ENCODE results near the gene MED25. TPM values are rescaled to one million over a fixed set of nuclear protein-coding genes. Genes with fewer than 3 reads are reported as not detected.

Gene MED25
- total and polyA plus RNA-seq, 2 donors (not counting 1 experiment from before 2014, with no cell fraction given) = 11.2 to 20.2 TPM

DNA sequence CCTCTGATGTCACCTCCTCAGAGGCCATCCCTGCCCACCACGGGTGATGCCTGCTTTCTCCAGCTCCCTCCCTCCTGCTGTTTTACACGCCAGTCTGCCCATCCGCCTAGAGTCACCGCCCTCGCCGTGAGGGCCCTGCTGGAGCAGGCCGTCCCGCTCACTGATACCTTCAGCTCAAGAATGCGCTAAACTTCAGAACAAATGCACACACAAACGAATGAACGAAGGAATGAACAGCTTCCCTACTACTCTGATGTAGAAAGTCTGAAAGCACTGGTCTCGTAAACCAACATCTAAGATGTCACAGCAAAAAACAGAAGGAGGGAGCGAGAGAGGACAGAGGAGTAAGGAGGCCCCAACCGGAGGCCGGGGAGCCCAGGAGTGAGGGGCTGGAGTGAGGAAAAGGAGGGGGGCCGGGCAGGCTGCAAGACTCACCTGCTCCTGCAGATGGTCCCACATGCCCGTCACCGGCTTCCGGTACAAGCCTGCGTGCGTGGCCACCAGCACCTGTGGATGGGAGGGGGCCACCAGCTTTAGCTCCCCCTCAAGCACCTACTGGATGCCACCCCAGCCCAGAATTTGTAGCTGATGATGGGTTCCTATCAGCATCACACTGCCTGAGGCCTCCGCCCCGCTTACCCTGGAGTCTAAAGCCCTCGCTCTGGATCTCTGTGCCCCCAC lies 45.3 kb downstream of the MED25 start:
- no peak overlapping the region for H3K27ac ChIP-seq (ENCODE audit: insufficient read depth, low read length)
- peaks cover 16% of the 10 kb centered on the region for H3K4me1 ChIP-seq (ENCODE audit: control insufficient read depth, extremely low read depth, insufficient read depth, low read length)
- DNase-seq (ENCODE audit: low read depth in 2 of 2) = no peak
- no peak for TF ChIP-seq EZH2 (IDR thresholded peaks at IDR 0.05; ENCODE audit: low read length, missing control alignments)
- TF ChIP-seq, protein P1, sequence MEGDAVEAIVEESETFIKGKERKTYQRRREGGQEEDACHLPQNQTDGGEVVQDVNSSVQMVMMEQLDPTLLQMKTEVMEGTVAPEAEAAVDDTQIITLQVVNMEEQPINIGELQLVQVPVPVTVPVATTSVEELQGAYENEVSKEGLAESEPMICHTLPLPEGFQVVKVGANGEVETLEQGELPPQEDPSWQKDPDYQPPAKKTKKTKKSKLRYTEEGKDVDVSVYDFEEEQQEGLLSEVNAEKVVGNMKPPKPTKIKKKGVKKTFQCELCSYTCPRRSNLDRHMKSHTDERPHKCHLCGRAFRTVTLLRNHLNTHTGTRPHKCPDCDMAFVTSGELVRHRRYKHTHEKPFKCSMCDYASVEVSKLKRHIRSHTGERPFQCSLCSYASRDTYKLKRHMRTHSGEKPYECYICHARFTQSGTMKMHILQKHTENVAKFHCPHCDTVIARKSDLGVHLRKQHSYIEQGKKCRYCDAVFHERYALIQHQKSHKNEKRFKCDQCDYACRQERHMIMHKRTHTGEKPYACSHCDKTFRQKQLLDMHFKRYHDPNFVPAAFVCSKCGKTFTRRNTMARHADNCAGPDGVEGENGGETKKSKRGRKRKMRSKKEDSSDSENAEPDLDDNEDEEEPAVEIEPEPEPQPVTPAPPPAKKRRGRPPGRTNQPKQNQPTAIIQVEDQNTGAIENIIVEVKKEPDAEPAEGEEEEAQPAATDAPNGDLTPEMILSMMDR (conservative IDR thresholded peaks at IDR 0.05 in 1 of 2, IDR thresholded peaks at IDR 0.05 in 1 of 2; ENCODE audit: low read depth in 1 of 2, low read length in 2 of 2) = no peak
- H3K79me2 ChIP-seq (ENCODE audit: control insufficient read depth, insufficient read depth, low read length) = peaks cover 24% of the 10 kb centered on the region
- H2AFZ ChIP-seq (ENCODE audit: low read length) = no peak overlapping the region
- H3K4me3 ChIP-seq (replicated peaks in 1 of 4; ENCODE audit: control extremely low read depth in 1 of 4, insufficient read depth in 1 of 4, low read depth in 3 of 4, low read length in 4 of 4) = no peak overlapping the region
- no peaks in the 10 kb centered on the region for H3K27me3 ChIP-seq (ENCODE audit: control insufficient read depth, insufficient read depth, low read length)
- no peaks in the 10 kb centered on the region for H4K20me1 ChIP-seq (ENCODE audit: control insufficient read depth, extremely low read depth, insufficient read depth, low read length)
- peaks cover 40% of the 10 kb centered on the region for H3K36me3 ChIP-seq (ENCODE audit: control insufficient read depth, insufficient read depth, low read length)
- H3K9me3 ChIP-seq (ENCODE audit: control insufficient read depth, insufficient read depth, low read depth, low read length) = no peaks in the 10 kb centered on the region
- H3K4me2 ChIP-seq (ENCODE audit: extremely low read depth, insufficient read depth, low read length) = no peak overlapping the region
- no peak overlapping the region for H3K9ac ChIP-seq (ENCODE audit: insufficient read depth, low read length)

DNA sequence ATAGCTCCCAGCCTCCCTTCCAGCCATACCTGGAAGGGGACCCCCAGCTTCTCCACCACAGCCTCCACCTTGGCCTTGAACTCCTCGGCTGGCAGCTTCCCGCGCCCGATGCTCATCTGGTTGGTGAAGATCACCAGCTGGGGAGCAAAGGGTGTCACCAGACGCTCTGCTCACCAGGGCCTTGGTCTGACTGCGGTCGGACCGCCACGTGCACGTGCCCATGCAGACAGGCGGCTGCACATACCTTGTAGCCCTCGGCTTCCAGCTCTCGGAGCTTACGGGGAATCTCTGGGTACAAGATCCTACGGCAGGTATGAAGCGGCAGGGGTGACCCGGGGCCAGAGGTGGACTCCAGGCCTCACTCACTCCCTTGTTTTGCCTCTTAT lies 45.8 kb downstream of the MED25 start:
- Histone ChIP-seq H3K27me3 (ENCODE audit: control insufficient read depth, insufficient read depth, low read length) (no peaks in the 10 kb centered on the region), H3K27ac (ENCODE audit: insufficient read depth, low read length) (no peak overlapping the region), H3K36me3 (ENCODE audit: control insufficient read depth, insufficient read depth, low read length) (peaks cover 34% of the 10 kb centered on the region), H3K9me3 (ENCODE audit: control insufficient read depth, insufficient read depth, low read depth, low read length) (no peaks in the 10 kb centered on the region), H4K20me1 (ENCODE audit: control insufficient read depth, extremely low read depth, insufficient read depth, low read length) (no peaks in the 10 kb centered on the region), H2AFZ (ENCODE audit: low read length) (no peak overlapping the region), H3K4me1 (ENCODE audit: control insufficient read depth, extremely low read depth, insufficient read depth, low read length) (peaks cover 14% of the 10 kb centered on the region), H3K9ac (ENCODE audit: insufficient read depth, low read length) (no peak overlapping the region), H3K4me3 (replicated peaks in 1 of 4; ENCODE audit: control extremely low read depth in 1 of 4, insufficient read depth in 1 of 4, low read depth in 3 of 4, low read length in 4 of 4) (no peak overlapping the region), H3K79me2 (ENCODE audit: control insufficient read depth, insufficient read depth, low read length) (peaks cover 24% of the 10 kb centered on the region), H3K4me2 (ENCODE audit: extremely low read depth, insufficient read depth, low read length) (no peak overlapping the region)
- no peak for DNase-seq (ENCODE audit: low read depth in 2 of 2)
- TF ChIP-seq, protein P1 (conservative IDR thresholded peaks at IDR 0.05 in 1 of 2, IDR thresholded peaks at IDR 0.05 in 1 of 2; ENCODE audit: low read depth in 1 of 2, low read length in 2 of 2) = no peak
- TF ChIP-seq EZH2 (IDR thresholded peaks at IDR 0.05; ENCODE audit: low read length, missing control alignments) = no peak

DNA sequence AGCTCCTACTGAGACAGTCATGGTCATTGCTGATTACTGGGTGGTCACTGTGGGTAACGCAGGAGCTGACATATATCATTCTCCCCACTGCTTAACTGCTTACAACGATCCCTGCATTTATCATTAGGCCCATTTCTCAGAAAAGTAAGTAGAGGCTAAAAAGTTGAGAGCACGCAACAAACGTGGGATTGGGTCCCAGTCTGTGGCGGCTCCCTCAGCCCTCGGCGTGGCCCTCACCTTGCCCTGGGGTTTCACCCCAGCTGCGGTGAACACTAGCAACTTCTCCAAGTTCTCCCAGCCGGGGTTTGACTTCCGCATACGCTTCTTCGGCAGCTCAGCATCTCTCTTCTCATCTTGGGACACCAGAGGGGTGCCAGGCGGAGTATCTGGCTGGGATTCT lies 46.8 kb downstream of the MED25 start:
- Histone ChIP-seq H3K9me3 (ENCODE audit: control insufficient read depth, insufficient read depth, low read depth, low read length) (no peaks in the 10 kb centered on the region), H3K4me2 (ENCODE audit: extremely low read depth, insufficient read depth, low read length) (no peak overlapping the region), H3K36me3 (ENCODE audit: control insufficient read depth, insufficient read depth, low read length) (peaks cover 30% of the 10 kb centered on the region), H3K4me1 (ENCODE audit: control insufficient read depth, extremely low read depth, insufficient read depth, low read length) (peaks cover 10% of the 10 kb centered on the region), H3K79me2 (ENCODE audit: control insufficient read depth, insufficient read depth, low read length) (peaks cover 24% of the 10 kb centered on the region), H3K9ac (ENCODE audit: insufficient read depth, low read length) (no peak overlapping the region), H2AFZ (ENCODE audit: low read length) (no peak overlapping the region), H3K27me3 (ENCODE audit: control insufficient read depth, insufficient read depth, low read length) (no peaks in the 10 kb centered on the region), H4K20me1 (ENCODE audit: control insufficient read depth, extremely low read depth, insufficient read depth, low read length) (no peaks in the 10 kb centered on the region), H3K27ac (ENCODE audit: insufficient read depth, low read length) (no peak overlapping the region), H3K4me3 (replicated peaks in 1 of 4; ENCODE audit: control extremely low read depth in 1 of 4, insufficient read depth in 1 of 4, low read depth in 3 of 4, low read length in 4 of 4) (no peak overlapping the region)
- no peak for TF ChIP-seq EZH2 (IDR thresholded peaks at IDR 0.05; ENCODE audit: low read length, missing control alignments)
- TF ChIP-seq, protein P1 (conservative IDR thresholded peaks at IDR 0.05 in 1 of 2, IDR thresholded peaks at IDR 0.05 in 1 of 2; ENCODE audit: low read depth in 1 of 2, low read length in 2 of 2) = no peak
- no peak for DNase-seq (ENCODE audit: low read depth in 2 of 2)

Measured in fibroblast of lung (primary cell).